PC-9 (cell line): ENCODE data around the gene RAVER1.
"Not testable (repeated sequence)": the region's sequence is repeated elsewhere in the genome, so short reads cannot be mapped to it uniquely, and the experiment has no call there.

Source experiments
- CTCF ChIP-seq: fragments of 200-600 bp; sonication (generic); conservative IDR thresholded peaks from 2 replicates; pipeline ENCODE4 v1.6.1; 2017; ENCODE audit warnings: mixed run types, antibody characterized with exemption, mild to moderate bottlenecking, moderate library complexity
- EZH2 ChIP-seq: fragments of 200-600 bp; sonication (generic); IDR thresholded peaks from 2 replicates; pipeline ENCODE4 v1.8.0; 2017; ENCODE audit warnings: antibody characterized with exemption, low read depth

- TF ChIP-seq CTCF, EZH2: not testable (repeated sequence)
These were observed 51.3 kb downstream of the RAVER1 start for GRCh38 chr19:10282043-10282442.
